NCI-H69 (cell line): Measurements from ENCODE around the gene MYH6.
A peak's percentile ranks its signal among the peaks of the same experiment; 100 is the strongest.
"Not testable (repeated sequence)": the region's sequence is repeated elsewhere in the genome, so short reads cannot be mapped to it uniquely, and the experiment has no call there.

Experiments
- DNase-seq: peaks from one replicate; lab custom pipeline; 2025; lab: John Stamatoyannopoulos, UW

Gene MYH6

GRCh38 chr14:23414254-23414653, 6.2 kb upstream of the MYH6 start:
- no peak for DNase-seq

GRCh38 chr14:23413681-23414080, 5.6 kb upstream of the MYH6 start:
- no peak for DNase-seq

GRCh38 chr14:23411563-23412525, 3.8 kb upstream of the MYH6 start:
- DNase-seq = no peak

GRCh38 chr14:23409966-23410635, 2.0 kb upstream of the MYH6 start:
- DNase-seq = no peak

GRCh38 chr14:23409475-23409874, 1.4 kb upstream of the MYH6 start:
- DNase-seq = no peak

- DNase-seq = no peak
Measured at GRCh38 chr14:23408307-23408630, 196 bp upstream of the MYH6 start.

- no peak for DNase-seq
Measured at GRCh38 chr14:23406725-23407355, 1.2 kb downstream of the MYH6 start.

- peak; percentile 8 for DNase-seq
Measured at GRCh38 chr14:23406244-23406643, 1.8 kb downstream of the MYH6 start.

- DNase-seq = no peak
Measured at GRCh38 chr14:23405516-23406025, 2.5 kb downstream of the MYH6 start.

- no peak for DNase-seq
Measured at GRCh38 chr14:23405096-23405495, 3.0 kb downstream of the MYH6 start.

GRCh38 chr14:23404331-23404900, 3.7 kb downstream of the MYH6 start:
- DNase-seq = no peak

GRCh38 chr14:23403908-23404307, 4.2 kb downstream of the MYH6 start:
- no peak for DNase-seq

- no peak for DNase-seq
Measured at GRCh38 chr14:23403139-23403438, 5.0 kb downstream of the MYH6 start.

- no peak for DNase-seq
Measured at GRCh38 chr14:23402296-23403138, 5.6 kb downstream of the MYH6 start.

GRCh38 chr14:23401291-23401690, 6.8 kb downstream of the MYH6 start:
- DNase-seq = no peak

GRCh38 chr14:23400496-23401149, 7.5 kb downstream of the MYH6 start:
- not testable (repeated sequence) for DNase-seq

GRCh38 chr14:23399591-23399990, 8.5 kb downstream of the MYH6 start:
- DNase-seq = no peak

- DNase-seq = no peak
Measured at GRCh38 chr14:23399136-23399535, 8.9 kb downstream of the MYH6 start.

GRCh38 chr14:23398348-23398747, 9.7 kb downstream of the MYH6 start:
- DNase-seq = peak; percentile 35

- no peak for DNase-seq
Measured at GRCh38 chr14:23396781-23397407, 11.2 kb downstream of the MYH6 start.

- DNase-seq = no peak
Measured at GRCh38 chr14:23396126-23396525, 11.9 kb downstream of the MYH6 start.
